Head of caudate nucleus (tissue), 42 donors: Measurements from ENCODE around the gene CACNB4.

Source experiments
- DNase-seq, 42 donors: peaks; one replicate each; pipeline versions ENCODE4 v3.0.0 to v3.0.0-alpha.2; 2020 to 2021; ENCODE audit warnings: mixed read lengths in 7 of 42
- intact Hi-C: fragments of 100-400 bp; cut with DNase I; formaldehyde crosslinking; loops from one replicate; pipeline ENCODE4 v1.15.0; 2022

Gene CACNB4

GRCh38 chr2:151789055-151789834 is 309.6 kb downstream of the CACNB4 start:
- intact Hi-C loops = no loop called here
- DNase-seq = no peak

DNA sequence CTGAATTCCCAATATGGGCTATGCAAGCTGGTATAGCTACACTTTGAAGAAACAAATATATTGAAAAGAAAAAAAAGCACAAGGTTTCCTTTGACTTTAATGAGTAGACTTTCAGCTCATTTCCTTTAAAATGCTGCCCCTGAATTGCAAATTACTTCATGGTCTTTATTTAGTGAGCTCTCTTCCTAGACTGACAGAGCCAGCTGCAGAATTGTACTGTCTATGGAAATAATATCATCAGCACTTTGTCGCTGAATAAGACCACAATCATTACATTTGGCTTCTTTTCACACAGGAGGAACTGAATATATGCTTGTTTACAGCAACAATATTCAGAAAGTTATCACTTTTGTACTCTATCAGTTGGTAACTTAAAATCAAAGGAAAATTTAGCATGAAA is 312.4 kb downstream of the CACNB4 start:
- intact Hi-C loops = no loop called here
- DNase-seq = no peak

DNA sequence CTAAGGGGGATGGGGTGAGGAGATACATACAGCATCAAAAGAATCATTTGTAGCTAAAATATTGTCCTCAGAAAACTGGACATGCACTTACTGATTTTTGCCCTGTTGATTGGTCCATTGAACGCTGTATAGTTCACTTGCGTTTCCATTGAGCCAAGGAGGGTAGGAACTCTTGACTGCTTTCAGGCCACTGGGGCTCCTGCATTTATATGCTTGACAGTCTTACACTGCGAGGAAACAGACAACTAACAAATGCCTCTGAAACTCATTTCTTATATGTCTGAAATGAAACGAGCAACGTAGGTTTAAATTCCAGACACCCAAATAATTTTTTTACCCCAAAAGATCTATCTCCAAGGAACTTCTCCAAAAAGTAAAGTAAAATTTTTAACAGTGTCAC is 312.8 kb downstream of the CACNB4 start:
- DNase-seq = no peak
- intact Hi-C loops = no loop called here

DNA sequence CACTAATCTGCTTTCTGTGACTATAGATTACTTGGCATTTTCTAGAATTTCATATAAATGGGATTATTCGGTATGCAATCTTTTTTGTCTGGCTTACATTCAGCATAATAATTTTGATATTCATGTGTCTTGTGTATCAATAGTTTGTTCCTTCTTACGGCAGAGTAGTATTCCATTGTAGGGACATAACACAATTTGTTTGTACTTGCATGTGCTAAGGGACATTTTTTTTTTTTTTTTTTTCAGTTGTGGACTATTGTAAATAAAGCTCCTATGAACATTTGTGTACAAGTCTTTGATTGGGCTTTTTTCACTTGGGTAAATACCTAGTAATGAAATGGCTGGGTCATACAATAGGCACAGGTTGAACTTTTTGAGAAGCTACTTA is 315.7 kb downstream of the CACNB4 start:
- intact Hi-C loops = no loop called here

More for the DNA sequence above, 315.7 kb downstream of the CACNB4 start:
- DNase-seq = no peak
